Gastrocnemius medialis (tissue), 4 donors: Measurements from ENCODE around the gene TK2. TPM values are rescaled to one million over a fixed set of nuclear protein-coding genes. Genes with fewer than 3 reads are reported as not detected.
A peak's percentile ranks its signal among the peaks of the same experiment; 100 is the strongest.

Experiments used
- ATAC-seq, 2 donors: fragments of 150-250 bp; one replicate each; pipeline ENCODE4 v1.9.1; 2016
- DNase-seq, 2 donors: peaks; one replicate each; pipeline ENCODE4 v3.0.0-alpha.2; 2019
- H3K27ac ChIP-seq, 4 donors: fragments of 200-600 bp; sonication (generic); 1 replicate in 1 of 4; 2 replicates in 3 of 4; pipeline ENCODE4 v1.5.1; 2016 to 2018; ENCODE audit warnings: mild to moderate bottlenecking in 2 of 4, moderate library complexity in 1 of 4
- H3K27me3 ChIP-seq, 3 donors: fragments of 200-600 bp; sonication (generic) in 2 of 3; 1 replicate in 1 of 3; 2 replicates in 2 of 3; pipeline versions ENCODE4 v1.5.1 to v1.6.0; 2016 to 2019; ENCODE audit warnings: mild to moderate bottlenecking in 1 of 3, moderate library complexity in 1 of 3
- H3K36me3 ChIP-seq, 2 donors: fragments of 200-600 bp; sonication (generic) in 1 of 2; one replicate each; pipeline ENCODE4 v1.5.1; 2017 to 2018
- H3K4me1 ChIP-seq, 2 donors: fragments of 200-600 bp; sonication (generic) in 1 of 2; one replicate each; pipeline ENCODE4 v1.5.1; 2016 to 2017; ENCODE audit warnings: mild to moderate bottlenecking in 2 of 2
- H3K4me3 ChIP-seq, 4 donors: fragments of 200-600 bp; sonication (generic) in 3 of 4; 1 replicate in 1 of 4; 2 replicates in 3 of 4; pipeline ENCODE4 v1.5.1; 2016 to 2019; ENCODE audit warnings: mild to moderate bottlenecking in 2 of 4
- H3K9me3 ChIP-seq, 3 donors: fragments of 200-600 bp; sonication (generic) in 2 of 3; 1 replicate in 1 of 3; 2 replicates in 2 of 3; pipeline ENCODE4 v1.5.1; 2016 to 2019
- CTCF ChIP-seq, 5 experiments: fragments of 450-650 bp in 3 of 5; fragments of 200-600 bp in 2 of 5; sonication (generic) in 2 of 5; IDR thresholded peaks in 4 of 5; conservative IDR thresholded peaks in 1 of 5; 1 replicate in 4 of 5; 2 replicates in 1 of 5; pipeline ENCODE4 v1.5.1; 2016 to 2019; ENCODE audit warnings: antibody characterized with exemption in 5 of 5, mild to moderate bottlenecking in 3 of 5, moderate library complexity in 3 of 5
- POLR2A ChIP-seq, 2 donors: fragments of 450-650 bp; IDR thresholded peaks; one replicate each; pipeline ENCODE4 v1.6.1; 2017; ENCODE audit warnings: antibody characterized with exemption in 2 of 2, mild to moderate bottlenecking in 2 of 2, moderate library complexity in 2 of 2
- in situ Hi-C, 4 donors: fragments of 200-750 bp; cut with MboI; loops; one replicate each; pipeline versions ENCODE4 v1.15.0 to v1.8.0; 2017; ENCODE audit warnings: low sequenced_read_pairs in 4 of 4
- intact Hi-C: fragments of 100-400 bp; cut with DNase I; formaldehyde crosslinking; loops from one replicate; pipeline ENCODE4 v1.15.1; 2023; ENCODE audit warnings: low total_unique reads
- total RNA-seq, 4 donors: library from RNA; depleted of rRNA; stranded (reverse); fragments of >200 nt; gene quantifications; one replicate each; pipeline versions ENCODE4 v1.1.0 to v1.2.3, GENCODE V29; 2016

The TK2 gene
- total RNA-seq, 4 donors from 2014 or later, result 10.6 to 22.7 (median 15.5) TPM

- peaks cover 5 to 10% (median 6%) of the 10 kb centered on the region in 3 donors for H3K27me3 ChIP-seq
- H3K27ac ChIP-seq, result no peak overlapping the region
These were observed 71.0 kb downstream of the TK2 start for GRCh38 chr16:66478733-66479511.

GRCh38 chr16:66477028-66477515, 72.8 kb downstream of the TK2 start:
- in situ Hi-C loops (loop anchor here in 3 of 4 donors (5.0 to 10.0 kb wide), 5 partner anchors 62 to 80 kb away; partner anchors contain the start of genes CKLF (in 1 of the 3) and TK2 (in 1 of the 3)), intact Hi-C loops (loop anchor here (5.0 kb wide), 1 partner anchor 125 kb away; the partner anchor contains the start of gene CMTM3)
- Histone ChIP-seq H3K36me3 (no peaks in the 10 kb centered on the region), H3K27ac (no peak overlapping the region), H3K4me1 (peaks cover 3 to 7% of the 10 kb centered on the region in 2 donors), H3K27me3 (peaks cover 5 to 10% (median 6%) of the 10 kb centered on the region in 3 donors), H3K9me3 (no peaks in the 10 kb centered on the region), H3K4me3 (no peak overlapping the region)
- DNase-seq (no peak), ATAC-seq (no peak)
- no peak for TF ChIP-seq POLR2A (IDR thresholded peaks at IDR 0.05)
- TF ChIP-seq CTCF (IDR thresholded peaks at IDR 0.05 in 4 of 5, conservative IDR thresholded peaks at IDR 0.05 in 1 of 5), result no peak

More at GRCh38 chr16:66478733-66479511, 71.0 kb downstream of the TK2 start:
- Histone ChIP-seq H3K9me3 (no peaks in the 10 kb centered on the region), H3K4me1 (peaks cover 3 to 7% of the 10 kb centered on the region in 2 donors), H3K4me3 (no peak overlapping the region), H3K36me3 (no peaks in the 10 kb centered on the region)
- no peak for TF ChIP-seq POLR2A (IDR thresholded peaks at IDR 0.05)
- TF ChIP-seq CTCF (IDR thresholded peaks at IDR 0.05 in 4 of 5, conservative IDR thresholded peaks at IDR 0.05 in 1 of 5), result peak; percentile 67 to 86 (median 74)
- intact Hi-C loops, result loop anchor here (1.0 to 5.0 kb wide), 2 partner anchors 73 to 123 kb away; partner anchors contain the start of genes CKLF and CMTM3
- in situ Hi-C loops, result loop anchor here in 3 of 4 donors (5.0 to 10.0 kb wide), 5 partner anchors 64 to 78 kb away; partner anchors contain the start of genes CKLF (in 1 of the 3) and TK2 (in 1 of the 3)
- peak; percentile 84 to 89 for ATAC-seq
- peak; percentile 62 to 66 for DNase-seq

GRCh38 chr16:66476328-66477027, 73.4 kb downstream of the TK2 start:
- H3K4me1 ChIP-seq, result peaks cover 3 to 7% of the 10 kb centered on the region in 2 donors

More at GRCh38 chr16:66476328-66477027, 73.4 kb downstream of the TK2 start:
- intact Hi-C loops (loop anchor here (5.0 kb wide), 1 partner anchor 126 kb away; the partner anchor contains the start of gene CMTM3), in situ Hi-C loops (loop anchor here in 3 of 4 donors (5.0 to 10.0 kb wide), 5 partner anchors 62 to 81 kb away; partner anchors contain the start of genes CKLF (in 1 of the 3) and TK2 (in 1 of the 3))
- ATAC-seq, result no peak
- H3K27me3 ChIP-seq, result peaks cover 5 to 10% (median 6%) of the 10 kb centered on the region in 3 donors
- no peaks in the 10 kb centered on the region for H3K36me3 ChIP-seq
- TF ChIP-seq POLR2A (IDR thresholded peaks at IDR 0.05) (no peak), CTCF (IDR thresholded peaks at IDR 0.05 in 4 of 5, conservative IDR thresholded peaks at IDR 0.05 in 1 of 5) (no peak)
- no peak for DNase-seq
- H3K9me3 ChIP-seq, result no peaks in the 10 kb centered on the region
- H3K4me3 ChIP-seq, result no peak overlapping the region
- H3K27ac ChIP-seq, result no peak overlapping the region
